ENCODE results near the gene RSPO3. TPM values are rescaled to one million over a fixed set of nuclear protein-coding genes. Genes with fewer than 3 reads are reported as not detected.

The RSPO3 gene
- total RNA-seq, 1 donor from 2014 or later, result 32.3 TPM

DNA sequence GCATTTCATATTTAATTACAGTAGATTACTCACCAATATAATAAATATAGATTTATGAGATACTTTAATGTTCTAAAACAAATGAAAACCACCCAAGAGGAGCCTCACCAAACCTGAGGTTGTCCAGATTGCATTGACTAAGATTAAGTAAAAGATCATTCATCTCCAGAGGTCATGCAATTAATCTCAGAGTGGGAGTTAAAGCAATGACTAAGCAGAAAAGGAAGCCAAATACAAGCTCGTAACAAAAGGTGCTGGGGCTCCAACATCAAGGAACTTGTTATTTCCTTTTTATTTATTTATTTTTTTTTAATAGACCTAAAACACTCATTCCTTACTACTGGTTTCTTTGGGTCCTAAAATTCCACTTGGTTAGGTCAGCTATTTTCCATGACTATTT lies 57.7 kb downstream of the RSPO3 start:
- no peaks in the 10 kb centered on the region for H3K9me3 Mint-ChIP-seq
- DNase-seq (ENCODE audit: extremely low spot score, unreplicated experiment), result no peak
- H3K4me1 Mint-ChIP-seq (ENCODE audit: unreplicated experiment), result peaks cover 11% of the 10 kb centered on the region
- no peak overlapping the region for H3K4me3 Mint-ChIP-seq
- H3K27me3 Mint-ChIP-seq, result no peaks in the 10 kb centered on the region
- no peak overlapping the region for H3K27ac Mint-ChIP-seq
- peaks cover 6% of the 10 kb centered on the region for H3K36me3 Mint-ChIP-seq
- TF ChIP-seq, protein P1, sequence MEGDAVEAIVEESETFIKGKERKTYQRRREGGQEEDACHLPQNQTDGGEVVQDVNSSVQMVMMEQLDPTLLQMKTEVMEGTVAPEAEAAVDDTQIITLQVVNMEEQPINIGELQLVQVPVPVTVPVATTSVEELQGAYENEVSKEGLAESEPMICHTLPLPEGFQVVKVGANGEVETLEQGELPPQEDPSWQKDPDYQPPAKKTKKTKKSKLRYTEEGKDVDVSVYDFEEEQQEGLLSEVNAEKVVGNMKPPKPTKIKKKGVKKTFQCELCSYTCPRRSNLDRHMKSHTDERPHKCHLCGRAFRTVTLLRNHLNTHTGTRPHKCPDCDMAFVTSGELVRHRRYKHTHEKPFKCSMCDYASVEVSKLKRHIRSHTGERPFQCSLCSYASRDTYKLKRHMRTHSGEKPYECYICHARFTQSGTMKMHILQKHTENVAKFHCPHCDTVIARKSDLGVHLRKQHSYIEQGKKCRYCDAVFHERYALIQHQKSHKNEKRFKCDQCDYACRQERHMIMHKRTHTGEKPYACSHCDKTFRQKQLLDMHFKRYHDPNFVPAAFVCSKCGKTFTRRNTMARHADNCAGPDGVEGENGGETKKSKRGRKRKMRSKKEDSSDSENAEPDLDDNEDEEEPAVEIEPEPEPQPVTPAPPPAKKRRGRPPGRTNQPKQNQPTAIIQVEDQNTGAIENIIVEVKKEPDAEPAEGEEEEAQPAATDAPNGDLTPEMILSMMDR (conservative IDR thresholded peaks at IDR 0.05), result no peak

DNA sequence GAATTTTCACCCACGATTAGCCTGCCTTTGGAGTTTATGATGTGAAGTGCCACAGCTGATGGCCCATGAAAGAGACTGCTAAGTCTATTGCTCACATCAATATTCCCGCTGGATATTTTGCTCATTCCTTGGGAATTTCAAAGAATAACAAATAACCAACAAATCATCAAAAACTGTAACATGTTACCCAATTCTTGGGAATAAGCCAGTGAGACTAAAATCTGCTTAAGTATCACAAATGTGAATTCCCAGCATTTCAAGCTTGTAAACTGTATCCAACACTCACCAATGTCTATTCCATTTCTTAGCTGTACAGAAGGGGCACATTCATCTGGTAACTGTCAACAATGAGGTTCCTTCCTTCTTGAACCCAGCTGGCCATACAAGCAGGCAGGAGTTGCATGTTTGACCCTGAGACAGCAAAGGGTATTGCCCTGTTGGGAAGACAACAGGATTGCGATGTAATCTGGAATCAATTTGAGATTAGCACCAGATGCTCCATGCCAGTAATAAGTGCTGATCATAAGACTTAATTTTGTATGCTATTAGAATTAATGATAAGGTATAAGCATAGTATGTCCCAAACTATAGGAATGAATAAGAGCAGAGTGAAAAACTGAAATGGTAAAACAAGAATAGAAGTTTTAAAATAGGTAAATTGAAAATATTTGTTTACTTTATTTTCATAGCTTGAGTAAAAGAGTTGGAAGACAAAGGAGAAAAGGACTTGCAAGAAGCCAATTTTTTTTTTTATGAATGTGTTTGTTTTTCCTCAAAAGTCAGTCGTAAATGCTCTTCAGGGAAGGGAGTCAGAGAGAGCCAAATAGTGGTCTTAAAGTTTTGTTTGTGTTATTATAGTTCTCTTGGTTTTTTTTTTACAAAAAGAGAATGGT lies 58.8 kb downstream of the RSPO3 start:
- Mint-ChIP-seq H3K27ac (no peak overlapping the region), H3K36me3 (peaks cover 6% of the 10 kb centered on the region)

DNA sequence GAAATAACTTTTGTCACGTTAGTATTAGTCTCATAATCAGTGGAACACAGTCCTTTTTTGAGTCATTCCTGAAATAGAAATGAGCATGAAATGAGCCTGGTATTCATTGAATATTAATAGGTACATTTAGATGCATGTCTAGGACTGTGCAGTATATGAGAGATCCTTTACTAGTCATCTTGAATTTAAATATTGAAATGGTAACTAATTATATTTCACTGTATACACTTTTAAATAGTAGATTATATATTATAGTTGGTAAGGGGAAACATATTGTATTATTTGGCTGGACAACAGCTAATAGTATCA lies 59.4 kb downstream of the RSPO3 start:
- H3K9me3 Mint-ChIP-seq, result peaks cover 2% of the 10 kb centered on the region
- TF ChIP-seq, protein P1 (conservative IDR thresholded peaks at IDR 0.05), result no peak
- no peak for DNase-seq (ENCODE audit: extremely low spot score, unreplicated experiment)
- H3K27ac Mint-ChIP-seq, result no peak overlapping the region
- H3K36me3 Mint-ChIP-seq, result peaks cover 6% of the 10 kb centered on the region
- H3K4me1 Mint-ChIP-seq (ENCODE audit: unreplicated experiment), result peaks cover 11% of the 10 kb centered on the region
- H3K4me3 Mint-ChIP-seq, result no peak overlapping the region
- H3K27me3 Mint-ChIP-seq, result no peaks in the 10 kb centered on the region

More for the DNA sequence above, 58.8 kb downstream of the RSPO3 start:
- no peaks in the 10 kb centered on the region for H3K27me3 Mint-ChIP-seq
- no peak for DNase-seq (ENCODE audit: extremely low spot score, unreplicated experiment)
- H3K9me3 Mint-ChIP-seq, result no peaks in the 10 kb centered on the region
- peaks cover 11% of the 10 kb centered on the region for H3K4me1 Mint-ChIP-seq (ENCODE audit: unreplicated experiment)
- TF ChIP-seq, protein P1 (conservative IDR thresholded peaks at IDR 0.05), result no peak
- no peak overlapping the region for H3K4me3 Mint-ChIP-seq

DNA sequence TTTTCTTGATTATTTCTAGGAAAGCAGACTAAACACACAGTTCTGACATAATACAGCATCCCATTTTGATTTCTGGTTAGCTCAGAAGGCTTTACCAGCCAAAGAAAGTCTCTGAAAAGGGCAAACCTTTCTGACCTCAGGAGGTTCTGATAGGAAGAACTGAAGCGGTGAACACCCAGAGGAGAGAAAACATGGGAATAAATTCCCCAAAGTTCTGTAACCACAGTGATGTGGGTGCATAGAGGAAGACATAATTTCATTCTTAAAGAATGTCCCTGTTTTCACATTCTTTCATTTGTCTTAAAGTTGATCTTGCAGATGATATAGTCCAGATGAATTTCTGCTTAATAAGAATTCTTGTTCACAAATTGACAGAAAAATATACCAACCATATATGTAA lies 60.3 kb downstream of the RSPO3 start:
- Mint-ChIP-seq H3K27me3 (no peaks in the 10 kb centered on the region), H3K4me3 (no peak overlapping the region), H3K36me3 (peaks cover 6% of the 10 kb centered on the region), H3K27ac (no peak overlapping the region), H3K9me3 (peaks cover 5% of the 10 kb centered on the region), H3K4me1 (ENCODE audit: unreplicated experiment) (peaks cover 11% of the 10 kb centered on the region)
- DNase-seq (ENCODE audit: extremely low spot score, unreplicated experiment), result no peak
- TF ChIP-seq, protein P1 (conservative IDR thresholded peaks at IDR 0.05), result no peak

- Mint-ChIP-seq H3K27ac (no peak overlapping the region), H3K4me1 (ENCODE audit: unreplicated experiment) (peaks cover 11% of the 10 kb centered on the region), H3K4me3 (no peak overlapping the region), H3K27me3 (no peaks in the 10 kb centered on the region), H3K9me3 (peaks cover 5% of the 10 kb centered on the region), H3K36me3 (peaks cover 6% of the 10 kb centered on the region)
- TF ChIP-seq, protein P1 (conservative IDR thresholded peaks at IDR 0.05), result no peak
- DNase-seq (ENCODE audit: extremely low spot score, unreplicated experiment), result no peak
Measured at GRCh38 chr6:127180426-127180825, 62.0 kb downstream of the RSPO3 start.

Data from type B pancreatic cell (in vitro differentiated cells).